ENCODE results near the gene PCDHGA3.
"Not testable (repeated sequence)": the region's sequence is repeated elsewhere in the genome, so short reads cannot be mapped to it uniquely, and the experiment has no call there.

The PCDHGA3 gene

DNA sequence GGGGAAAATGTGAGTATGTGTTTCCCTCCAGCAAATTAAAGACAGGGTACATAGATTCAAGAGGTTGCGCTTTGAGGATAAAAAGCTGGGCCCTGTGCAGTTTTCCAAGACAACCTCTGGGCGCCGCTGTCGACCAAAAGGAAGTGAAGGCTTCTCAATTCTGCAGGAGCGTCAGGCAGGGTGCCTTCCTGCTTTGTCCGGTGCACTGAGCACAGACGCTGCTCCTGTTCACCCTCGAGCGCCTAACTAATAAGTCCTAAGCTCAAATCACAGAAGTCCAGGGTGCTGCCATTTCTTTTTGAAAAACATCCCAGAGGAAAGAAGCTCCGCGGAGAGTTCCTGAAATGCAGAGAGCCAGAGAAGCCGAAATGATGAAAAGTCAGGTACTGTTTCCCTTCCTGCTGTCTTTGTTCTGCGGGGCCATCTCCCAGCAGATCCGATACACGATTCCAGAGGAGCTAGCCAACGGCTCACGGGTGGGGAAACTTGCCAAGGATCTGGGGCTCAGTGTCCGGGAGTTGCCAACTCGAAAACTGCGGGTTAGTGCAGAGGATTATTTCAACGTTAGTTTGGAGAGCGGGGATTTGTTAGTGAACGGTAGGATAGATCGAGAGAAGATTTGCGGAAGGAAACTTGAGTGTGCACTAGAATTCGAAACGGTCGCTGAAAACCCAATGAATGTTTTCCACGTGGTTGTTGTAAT, 6.4 kb downstream of the PCDHGA3 start, which contains the start of gene PCDHGB1:
Gene PCDHGB1 (plus strand): TSS at position 183 of the 703 bp plus-strand sequence. CDS start 162 bp downstream, at position 345.
- peak in 2 of 5 donors; percentile 19 to 25 for DNase-seq

DNA sequence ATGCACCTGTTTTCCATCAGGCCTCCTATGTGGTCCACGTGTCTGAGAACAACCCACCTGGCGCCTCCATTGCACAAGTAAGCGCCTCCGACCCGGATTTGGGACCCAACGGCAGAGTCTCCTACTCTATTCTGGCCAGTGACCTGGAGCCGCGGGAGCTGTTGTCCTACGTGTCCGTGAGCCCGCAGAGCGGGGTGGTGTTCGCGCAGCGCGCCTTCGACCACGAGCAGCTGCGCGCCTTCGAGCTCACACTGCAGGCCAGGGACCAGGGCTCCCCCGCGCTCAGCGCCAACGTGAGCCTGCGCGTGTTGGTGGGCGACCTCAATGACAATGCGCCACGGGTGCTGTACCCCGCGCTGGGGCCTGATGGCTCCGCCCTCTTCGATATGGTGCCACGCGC, 8.0 kb downstream of the PCDHGA3 start:
- no peak for DNase-seq

DNA sequence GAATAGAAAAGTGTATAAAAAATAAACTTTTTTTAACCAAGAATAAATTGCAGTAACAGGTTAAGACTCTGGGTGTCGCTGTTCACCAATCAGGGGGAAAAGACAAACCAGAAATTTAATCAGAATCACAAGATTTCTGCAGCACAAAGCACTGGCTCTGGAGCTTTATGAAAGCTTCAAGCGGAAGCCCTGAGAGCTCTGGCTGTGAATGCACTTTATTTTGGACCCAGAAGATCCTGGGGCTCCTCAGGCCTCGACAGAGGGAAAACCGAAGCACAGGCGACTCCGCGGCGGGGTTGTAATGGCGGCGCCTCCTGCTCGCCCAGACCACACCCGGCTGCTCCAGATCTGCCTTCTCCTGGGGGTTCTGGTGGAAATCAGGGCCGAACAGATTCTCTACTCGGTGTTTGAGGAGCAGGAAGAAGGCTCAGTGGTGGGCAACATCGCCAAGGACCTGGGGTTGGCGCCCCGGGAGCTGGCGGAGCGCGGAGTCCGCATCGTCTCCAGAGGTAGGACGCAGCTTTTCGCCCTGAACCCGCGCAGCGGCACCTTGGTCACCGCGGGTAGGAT, 11.4 kb downstream of the PCDHGA3 start, which contains the start of gene PCDHGA4:
Gene PCDHGA4 (plus strand): TSS at position 122 of the 570 bp plus-strand sequence. CDS start 87 bp downstream, at position 209.
- DNase-seq: no peak

DNA sequence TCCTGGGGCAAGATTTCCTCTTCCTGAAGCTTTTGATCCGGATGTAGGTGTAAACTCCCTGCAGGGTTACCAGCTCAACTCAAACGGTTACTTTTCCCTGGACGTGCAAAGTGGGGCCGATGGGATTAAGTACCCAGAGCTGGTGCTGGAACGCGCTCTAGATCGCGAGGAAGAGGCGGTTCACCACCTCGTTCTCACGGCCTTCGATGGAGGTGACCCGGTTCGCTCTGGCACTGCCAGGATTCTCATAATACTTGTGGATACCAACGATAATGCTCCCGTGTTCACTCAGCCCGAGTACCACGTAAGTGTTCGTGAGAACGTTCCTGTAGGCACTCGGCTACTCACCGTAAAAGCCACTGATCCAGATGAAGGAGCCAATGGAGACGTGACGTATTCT, 12.0 kb downstream of the PCDHGA3 start:
- no peak for DNase-seq

DNA sequence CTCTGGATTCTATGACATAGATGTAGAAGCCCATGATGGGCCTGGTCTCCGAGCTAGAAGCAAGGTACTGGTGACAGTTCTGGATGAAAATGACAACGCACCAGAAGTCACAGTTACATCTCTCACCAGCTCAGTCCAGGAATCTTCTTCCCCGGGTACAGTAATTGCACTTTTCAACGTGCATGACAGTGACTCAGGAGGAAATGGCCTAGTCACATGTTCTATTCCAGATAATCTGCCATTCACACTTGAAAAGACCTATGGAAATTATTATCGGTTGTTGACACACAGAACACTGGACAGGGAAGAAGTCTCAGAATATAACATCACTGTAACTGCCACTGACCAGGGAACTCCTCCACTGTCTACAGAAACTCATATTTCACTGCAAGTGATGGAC, 12.5 kb downstream of the PCDHGA3 start:
- no peak for DNase-seq

DNA sequence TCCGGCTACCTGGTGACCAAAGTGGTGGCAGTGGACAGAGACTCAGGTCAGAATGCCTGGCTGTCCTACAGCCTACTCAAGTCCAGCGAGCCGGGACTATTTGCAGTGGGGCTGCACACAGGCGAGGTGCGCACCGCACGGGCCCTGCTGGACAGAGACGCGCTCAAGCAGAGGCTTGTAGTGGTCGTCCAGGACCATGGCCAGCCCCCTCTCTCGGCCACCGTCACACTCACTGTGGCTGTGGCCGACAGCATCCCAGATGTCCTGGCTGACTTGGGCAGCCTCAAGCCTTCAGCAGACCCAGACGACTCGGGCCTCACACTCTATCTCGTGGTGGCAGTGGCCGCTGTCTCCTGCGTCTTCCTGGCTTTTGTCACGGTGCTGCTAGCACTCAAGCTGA, 13.3 kb downstream of the PCDHGA3 start:
- no peak for DNase-seq

DNA sequence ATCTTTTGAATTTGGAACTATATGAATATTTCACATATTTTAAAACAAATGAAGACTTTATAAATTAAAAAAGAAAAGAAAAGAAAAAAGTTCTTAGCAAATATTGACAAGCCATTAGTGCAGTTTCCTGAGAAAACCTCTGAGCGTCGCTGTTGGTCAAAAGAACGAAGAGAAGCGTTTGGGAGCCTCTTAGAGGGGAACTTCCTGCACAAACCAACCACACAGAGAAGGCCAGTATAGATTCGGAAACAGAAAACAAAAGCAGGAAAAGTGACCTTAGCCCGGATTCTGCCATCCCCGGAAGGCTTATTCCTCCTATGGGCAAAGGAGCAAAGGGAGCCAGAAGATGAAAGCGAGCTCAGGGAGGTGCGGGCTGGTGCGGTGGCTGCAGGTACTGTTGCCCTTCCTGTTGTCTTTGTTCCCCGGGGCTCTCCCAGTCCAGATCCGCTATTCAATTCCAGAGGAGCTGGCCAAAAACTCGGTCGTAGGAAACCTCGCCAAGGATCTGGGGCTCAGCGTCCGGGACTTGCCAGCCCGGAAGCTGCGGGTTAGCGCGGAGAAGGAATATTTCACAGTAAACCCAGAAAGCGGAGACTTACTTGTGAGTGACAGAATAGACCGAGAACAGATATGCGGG, 16.3 kb downstream of the PCDHGA3 start, which contains the start of gene PCDHGB2:
Gene PCDHGB2 (plus strand): TSS at position 205 of the 637 bp plus-strand sequence. CDS start 142 bp downstream, at position 347.
- peak in 1 of 5 donors; percentile 7 for DNase-seq

DNA sequence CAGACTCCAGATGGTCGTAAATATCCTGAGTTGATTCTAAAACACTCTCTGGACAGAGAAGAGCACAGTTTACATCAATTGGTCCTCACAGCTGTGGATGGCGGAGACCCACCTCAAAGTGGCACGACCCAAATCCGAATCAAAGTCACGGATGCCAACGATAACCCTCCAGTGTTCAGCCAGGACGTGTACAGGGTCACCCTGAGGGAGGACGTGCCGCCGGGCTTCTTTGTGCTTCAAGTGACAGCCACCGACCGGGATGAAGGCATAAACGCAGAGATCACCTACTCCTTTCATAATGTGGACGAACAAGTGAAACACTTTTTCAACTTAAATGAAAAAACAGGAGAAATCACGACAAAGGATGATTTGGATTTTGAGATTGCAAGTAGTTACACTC, 17.1 kb downstream of the PCDHGA3 start:
- DNase-seq: no peak

DNA sequence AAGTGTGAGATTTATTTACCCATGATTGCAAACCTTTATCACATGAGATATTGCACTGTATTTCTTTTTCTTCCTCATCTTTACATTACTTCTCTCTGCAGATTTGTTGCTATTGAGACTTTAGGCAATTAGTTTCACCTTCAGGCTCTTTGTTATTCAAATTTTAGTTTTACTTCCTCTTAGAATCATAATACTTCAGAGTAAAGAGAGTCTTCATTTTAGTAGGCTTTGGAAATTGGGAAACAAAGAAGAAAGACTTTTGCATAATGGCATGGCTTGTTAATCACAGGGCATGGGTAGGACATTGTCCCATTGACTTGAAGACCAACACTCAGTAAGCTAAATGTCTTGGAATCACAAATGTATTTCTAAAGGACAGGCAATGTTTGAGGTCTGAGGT, 19.1 kb downstream of the PCDHGA3 start:
- no peak for DNase-seq

DNA sequence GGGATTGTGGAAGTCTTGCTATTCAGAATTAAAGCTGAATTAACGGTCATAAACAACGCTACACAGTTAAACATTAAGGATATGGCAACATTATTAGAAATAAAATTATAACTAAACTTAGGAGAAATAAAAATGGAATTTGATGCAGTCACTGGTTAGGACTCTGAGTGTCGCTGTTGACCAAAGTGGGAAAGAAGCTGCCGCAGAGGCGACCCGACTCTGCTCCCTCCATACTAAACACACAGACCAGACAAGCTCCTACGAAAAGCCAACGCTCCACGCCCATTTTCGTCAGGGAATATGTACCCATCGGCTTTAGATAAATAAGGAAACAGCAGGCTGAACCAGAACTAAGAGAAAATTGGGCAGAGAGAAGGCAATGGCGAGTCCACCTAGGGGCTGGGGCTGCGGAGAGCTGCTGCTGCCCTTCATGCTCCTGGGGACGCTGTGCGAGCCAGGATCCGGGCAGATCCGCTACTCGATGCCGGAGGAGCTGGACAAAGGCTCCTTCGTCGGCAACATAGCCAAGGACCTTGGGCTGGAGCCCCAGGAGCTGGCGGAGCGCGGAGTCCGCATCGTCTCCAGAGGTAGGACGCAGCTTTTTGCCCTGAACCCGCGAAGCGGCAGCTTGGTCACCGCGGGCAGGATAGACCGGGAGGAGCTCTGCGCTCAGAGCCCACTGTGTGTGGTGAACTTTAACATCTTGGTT, 20.5 kb downstream of the PCDHGA3 start, which contains the start of gene PCDHGA5:
Gene PCDHGA5 (plus strand): TSS at position 211 of the 709 bp plus-strand sequence. CDS start 169 bp downstream, at position 380.
- DNase-seq: no peak

DNA sequence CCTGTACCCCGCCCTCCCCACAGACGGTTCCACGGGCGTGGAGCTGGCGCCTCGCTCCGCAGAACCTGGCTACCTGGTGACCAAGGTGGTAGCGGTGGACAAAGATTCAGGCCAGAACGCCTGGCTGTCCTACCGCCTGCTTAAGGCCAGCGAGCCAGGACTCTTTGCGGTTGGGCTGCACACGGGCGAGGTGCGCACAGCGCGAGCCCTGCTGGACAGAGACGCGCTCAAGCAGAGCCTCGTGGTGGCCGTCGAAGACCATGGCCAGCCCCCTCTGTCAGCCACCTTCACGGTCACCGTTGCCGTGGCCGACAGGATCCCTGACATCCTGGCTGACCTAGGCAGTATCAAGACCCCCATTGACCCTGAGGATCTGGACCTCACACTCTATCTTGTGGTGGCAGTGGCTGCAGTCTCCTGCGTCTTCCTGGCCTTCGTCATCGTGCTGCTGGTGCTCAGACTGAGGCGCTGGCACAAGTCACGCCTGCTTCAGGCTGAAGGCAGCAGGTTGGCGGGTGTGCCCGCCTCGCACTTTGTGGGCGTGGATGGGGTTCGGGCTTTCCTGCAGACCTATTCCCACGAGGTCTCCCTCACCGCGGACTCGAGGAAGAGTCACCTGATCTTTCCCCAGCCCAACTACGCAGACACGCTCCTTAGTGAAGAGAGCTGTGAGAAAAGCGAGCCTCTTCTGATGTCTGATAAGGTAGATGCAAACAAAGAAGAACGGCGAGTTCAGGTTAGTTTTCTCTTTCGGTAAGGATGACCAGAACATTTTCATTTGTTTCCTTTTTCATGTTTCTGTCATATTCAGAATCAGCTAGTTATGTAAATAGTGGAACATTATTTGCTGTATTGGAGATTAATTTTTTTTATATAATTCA, 22.6 kb downstream of the PCDHGA3 start:
- no peak for DNase-seq

DNA sequence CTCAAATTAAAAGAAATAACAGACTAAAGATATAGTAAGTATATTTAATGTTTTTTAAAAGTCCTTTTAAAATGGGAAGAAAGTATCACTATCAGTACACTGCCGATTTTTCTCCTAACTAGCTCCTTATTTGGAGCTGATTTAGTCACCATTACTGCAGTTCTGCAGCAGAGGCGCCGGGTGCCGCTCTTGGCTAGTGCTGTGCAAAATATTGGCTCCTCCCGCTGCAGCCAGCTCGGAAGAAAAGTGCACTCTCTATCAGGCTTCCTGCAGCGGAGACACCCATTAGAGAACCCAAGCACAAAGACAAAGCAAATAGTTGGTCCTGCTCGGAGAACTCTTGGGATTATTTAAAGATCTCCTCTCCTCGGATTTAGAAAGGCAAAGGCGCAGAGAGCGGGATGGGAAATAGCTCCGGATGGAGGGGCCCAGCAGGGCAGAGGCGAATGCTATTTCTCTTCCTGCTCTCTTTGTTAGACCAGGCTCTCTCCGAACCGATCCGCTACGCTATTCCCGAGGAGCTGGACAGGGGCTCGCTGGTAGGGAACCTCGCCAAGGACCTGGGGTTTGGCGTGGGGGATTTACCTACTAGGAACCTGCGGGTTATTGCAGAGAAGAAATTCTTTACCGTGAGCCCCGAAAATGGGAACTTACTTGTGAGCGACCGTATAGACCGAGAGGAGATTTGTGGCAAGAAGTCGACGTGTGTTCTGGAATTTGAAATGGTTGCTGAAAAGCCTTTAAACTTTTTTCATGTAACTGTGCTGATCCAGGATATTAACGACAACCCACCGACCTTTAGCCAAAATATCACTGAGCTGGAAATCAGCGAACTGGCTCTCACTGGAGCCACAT, 26.6 kb downstream of the PCDHGA3 start, which contains the start of gene PCDHGB3:
Gene PCDHGB3 (plus strand): TSS at position 249 of the 855 bp plus-strand sequence. CDS start 153 bp downstream, at position 402.
- peak in 3 of 5 donors; percentile 18 to 29 (median 21) for DNase-seq

DNA sequence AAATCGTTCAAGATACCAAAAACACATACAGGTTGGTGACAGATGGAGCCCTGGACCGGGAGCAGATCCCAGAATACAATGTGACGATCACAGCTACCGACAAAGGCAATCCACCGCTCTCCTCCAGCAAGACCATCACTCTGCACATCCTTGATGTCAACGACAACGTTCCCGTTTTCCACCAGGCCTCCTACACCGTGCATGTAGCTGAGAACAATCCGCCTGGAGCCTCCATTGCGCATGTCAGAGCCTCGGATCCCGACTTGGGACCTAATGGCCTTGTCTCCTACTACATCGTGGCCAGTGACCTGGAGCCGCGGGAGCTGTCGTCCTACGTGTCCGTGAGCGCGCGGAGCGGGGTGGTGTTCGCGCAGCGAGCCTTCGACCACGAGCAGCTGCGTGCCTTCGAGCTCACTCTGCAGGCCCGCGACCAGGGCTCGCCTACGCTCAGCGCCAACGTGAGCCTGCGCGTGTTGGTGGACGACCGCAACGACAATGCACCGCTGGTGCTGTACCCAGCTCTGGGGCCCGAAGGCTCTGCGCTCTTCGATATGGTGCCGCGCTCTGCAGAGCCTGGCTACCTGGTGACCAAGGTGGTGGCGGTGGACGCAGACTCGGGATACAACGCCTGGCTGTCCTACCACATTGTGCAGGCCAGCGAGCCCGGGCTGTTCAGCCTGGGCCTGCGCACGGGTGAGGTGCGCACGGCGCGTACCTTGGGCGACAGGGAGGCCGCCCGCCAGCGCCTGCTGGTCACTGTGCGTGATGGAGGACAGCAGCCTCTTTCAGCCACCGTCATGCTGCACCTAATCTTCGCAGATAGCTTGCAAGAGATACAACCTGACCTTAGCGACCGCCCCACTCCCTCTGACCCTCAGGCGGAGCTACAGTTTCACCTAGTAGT, 28.2 kb downstream of the PCDHGA3 start:
- DNase-seq: no peak

DNA sequence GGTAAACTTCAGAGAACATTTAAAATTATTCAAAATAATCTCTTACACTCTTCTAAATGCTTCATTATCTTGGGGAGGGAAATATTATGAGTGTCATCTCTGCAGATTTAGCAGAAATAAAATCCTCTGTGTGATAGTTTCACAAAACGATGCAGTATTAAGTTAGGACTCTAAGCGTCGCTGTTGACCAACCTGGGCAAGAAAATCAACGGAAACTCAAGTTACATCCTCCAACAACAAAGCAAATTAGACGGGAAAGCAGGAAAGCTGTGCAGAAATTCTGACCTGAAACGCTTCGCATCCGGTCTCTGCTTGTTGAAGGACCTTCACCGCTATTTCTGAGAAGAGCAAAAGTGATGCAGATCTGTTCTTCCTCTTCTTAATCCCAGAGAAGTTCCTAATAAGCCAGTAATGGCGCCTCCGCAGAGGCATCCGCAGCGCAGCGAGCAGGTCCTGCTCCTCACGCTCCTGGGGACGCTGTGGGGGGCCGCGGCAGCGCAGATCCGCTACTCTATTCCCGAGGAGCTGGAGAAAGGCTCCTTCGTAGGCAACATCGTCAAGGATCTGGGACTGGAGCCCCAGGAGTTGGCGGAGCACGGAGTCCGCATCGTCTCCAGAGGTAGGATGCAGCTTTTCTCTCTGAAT, 30.2 kb downstream of the PCDHGA3 start, which contains the start of gene PCDHGA6:
Gene PCDHGA6 (plus strand): TSS at position 219 of the 645 bp plus-strand sequence. CDS start 193 bp downstream, at position 412.
- DNase-seq: no peak

DNA sequence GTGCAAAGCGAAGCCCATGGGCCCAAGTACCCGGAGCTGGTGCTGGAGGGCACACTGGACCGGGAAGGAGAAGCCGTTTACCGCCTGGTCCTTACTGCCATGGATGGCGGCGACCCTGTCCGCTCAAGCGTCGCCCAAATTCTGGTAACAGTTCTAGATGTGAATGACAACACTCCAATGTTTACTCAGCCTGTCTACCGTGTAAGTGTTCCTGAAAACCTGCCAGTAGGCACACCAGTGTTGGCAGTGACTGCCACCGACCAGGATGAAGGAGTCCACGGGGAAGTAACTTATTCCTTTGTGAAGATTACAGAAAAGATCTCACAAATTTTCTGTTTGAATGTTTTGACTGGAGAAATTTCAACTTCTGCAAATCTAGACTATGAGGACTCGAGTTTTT, 31.0 kb downstream of the PCDHGA3 start:
- no peak for DNase-seq

DNA sequence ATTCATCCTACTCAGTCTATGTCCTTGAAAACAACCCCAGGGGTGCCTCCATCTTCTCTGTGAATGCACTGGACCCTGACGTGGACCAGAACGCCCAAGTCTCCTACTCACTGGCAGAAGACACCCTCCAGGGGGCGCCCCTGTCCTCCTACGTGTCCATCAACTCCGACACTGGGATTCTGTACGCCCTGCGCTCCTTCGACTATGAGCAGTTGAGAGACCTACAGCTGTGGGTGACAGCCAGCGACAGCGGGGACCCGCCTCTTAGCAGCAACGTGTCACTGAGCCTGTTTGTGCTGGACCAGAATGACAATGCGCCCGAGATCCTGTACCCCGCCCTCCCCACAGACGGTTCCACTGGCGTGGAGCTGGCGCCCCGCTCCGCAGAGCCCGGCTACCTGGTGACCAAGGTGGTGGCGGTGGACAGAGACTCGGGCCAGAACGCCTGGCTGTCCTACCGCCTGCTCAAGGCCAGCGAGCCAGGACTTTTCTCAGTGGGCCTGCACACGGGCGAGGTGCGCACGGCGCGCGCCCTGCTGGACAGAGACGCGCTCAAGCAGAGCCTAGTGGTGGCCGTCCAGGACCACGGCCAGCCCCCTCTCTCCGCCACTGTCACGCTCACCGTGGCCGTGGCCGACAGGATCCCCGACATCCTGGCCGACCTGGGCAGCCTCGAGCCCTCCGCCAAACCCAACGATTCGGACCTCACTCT, 32.0 kb downstream of the PCDHGA3 start:
- DNase-seq: not testable (repeated sequence)

DNA sequence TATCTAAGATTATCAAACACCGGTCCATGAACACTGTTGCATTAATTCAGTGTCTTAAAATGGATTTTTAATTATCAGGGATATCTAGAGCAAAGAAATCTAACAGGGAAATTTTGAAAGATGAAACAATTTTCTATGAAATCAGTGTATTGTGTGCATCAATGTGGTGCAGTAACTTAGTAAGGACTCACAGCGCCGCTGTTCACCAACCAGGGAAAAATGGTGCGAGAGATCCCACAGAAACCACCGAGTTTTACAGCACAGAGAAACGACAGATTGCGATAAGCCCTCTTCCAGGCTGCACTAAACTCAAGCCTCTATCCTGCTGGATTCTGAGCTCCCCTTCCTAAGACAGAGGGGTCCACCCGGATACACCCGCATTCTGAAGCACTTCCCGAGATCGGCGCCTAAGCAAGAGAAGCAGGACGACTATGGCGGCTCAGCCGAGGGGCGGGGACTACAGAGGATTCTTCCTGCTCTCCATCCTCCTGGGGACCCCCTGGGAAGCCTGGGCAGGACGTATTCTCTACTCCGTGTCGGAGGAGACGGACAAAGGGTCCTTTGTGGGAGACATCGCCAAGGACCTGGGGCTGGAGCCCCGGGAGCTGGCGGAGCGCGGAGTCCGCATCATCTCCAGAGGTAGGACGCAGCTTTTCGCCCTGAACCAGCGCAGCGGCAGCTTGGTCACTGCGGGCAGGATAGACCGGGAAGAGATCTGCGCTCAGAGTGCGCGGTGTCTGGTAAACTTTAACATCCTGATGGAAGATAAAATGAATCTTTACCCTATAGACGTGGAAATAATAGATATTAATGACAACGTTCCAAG, 39.1 kb downstream of the PCDHGA3 start, which contains the start of gene PCDHGA7:
Gene PCDHGA7 (plus strand): TSS at position 274 of the 826 bp plus-strand sequence. CDS start 158 bp downstream, at position 432.
- DNase-seq: no peak

Measured in T-helper 1 cell (primary cell).